Activated CD8-positive, alpha-beta memory T cell treated with anti-CD3 and anti-CD28 coated beads, Interleukin-2, amount 50 U/mL, for 24 hours (primary cell): Measurements from ENCODE around the gene GNAI2.
A peak's percentile ranks its signal among the peaks of the same experiment; 100 is the strongest.
"Not testable (repeated sequence)": the region's sequence is repeated elsewhere in the genome, so short reads cannot be mapped to it uniquely, and the experiment has no call there.

Experiments used
- DNase-seq: peaks from one replicate; pipeline ENCODE4 v3.0.0-alpha.2; 2020; ENCODE audit errors: extremely low read depth

The GNAI2 gene

DNA sequence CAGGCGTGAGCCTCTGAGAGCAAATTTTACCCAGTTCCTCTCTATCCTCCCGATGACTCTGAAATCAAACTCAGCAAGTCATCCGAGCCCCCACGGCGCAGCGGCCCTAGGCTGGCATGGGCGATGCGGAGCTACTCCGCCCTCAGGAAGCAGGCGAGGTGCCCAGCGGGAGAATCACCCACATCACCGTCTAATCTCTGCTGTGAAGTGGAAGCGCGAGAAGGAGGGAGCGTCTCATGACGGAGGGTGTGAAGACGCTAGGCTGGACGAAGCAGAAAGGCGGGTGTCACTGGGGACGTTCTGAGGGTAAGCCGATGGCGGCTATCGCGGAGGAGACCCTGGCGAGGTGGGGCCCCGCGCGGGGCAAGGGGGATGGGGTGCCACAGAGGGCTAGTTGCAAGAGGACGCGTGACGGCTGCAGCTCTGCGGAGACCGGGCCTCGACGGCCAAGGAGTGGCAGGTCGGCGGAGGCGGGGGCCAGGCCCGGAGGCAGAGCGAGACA, 9.1 kb upstream of the GNAI2 start:
- no peak for DNase-seq

DNA sequence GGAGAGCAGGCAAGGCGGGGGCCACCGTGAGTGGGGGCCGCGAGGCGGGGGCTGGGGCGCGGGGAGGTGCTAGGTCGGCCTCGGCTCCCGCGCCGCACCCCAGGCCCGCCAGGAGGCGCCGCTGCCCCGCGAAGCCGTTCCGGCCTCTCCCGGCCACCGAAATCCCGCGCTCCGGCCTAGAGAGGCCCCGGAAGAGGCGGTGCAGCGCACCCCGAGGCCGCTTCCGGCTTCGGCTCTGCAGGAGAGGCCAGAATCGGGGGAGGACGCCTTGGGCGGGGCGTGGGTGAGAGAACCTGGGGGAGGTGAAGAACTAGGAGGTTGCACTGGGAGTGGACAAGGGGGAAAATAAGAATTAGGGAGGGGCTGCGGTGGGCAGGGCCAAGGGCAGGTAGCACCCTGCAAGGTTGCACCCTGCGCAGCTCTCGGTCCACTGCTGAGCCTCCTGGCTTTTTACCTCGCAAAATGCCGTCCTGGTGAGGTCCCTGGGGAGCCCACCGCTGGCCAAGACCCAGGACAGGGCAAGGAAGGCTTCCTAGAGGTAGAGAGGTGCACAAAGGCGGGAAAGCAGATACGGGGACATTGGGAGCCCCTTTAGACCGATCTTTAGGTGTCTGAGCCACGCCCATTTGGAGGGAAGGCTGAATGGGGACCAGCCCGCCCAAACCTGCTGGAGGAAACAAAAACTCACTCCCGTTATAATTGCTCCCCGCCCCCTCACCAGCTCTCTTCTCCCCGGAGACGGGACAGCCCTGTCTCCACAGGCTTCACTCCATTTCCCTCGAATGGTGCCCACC, 8.4 kb upstream of the GNAI2 start:
- peak; percentile 59 for DNase-seq

- DNase-seq, result not testable (repeated sequence)
These were observed 7.7 kb upstream of the GNAI2 start for GRCh38 chr3:50228184-50228763.

DNA sequence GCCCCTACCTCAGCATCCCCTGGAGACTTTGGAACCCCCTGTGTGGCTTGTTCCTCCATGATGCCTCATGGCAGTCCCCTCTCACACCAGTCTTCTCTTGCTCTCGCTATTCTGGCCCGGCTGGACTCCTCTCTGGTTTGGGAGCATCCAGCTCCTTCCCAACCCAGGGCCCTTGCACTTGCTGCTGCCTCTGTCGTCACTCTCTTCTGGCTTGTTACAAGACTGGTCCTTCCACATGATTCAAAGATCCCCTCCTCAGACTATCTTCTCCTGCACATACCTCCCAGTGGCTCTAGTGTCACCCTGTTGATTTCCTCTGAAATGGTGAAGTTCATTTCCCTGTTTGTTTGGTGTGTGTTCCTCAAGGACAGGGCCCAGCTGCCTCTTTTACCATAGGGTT, 6.5 kb upstream of the GNAI2 start:
- no peak for DNase-seq

- DNase-seq, result no peak
These were observed 5.8 kb upstream of the GNAI2 start for GRCh38 chr3:50230104-50230793.

DNA sequence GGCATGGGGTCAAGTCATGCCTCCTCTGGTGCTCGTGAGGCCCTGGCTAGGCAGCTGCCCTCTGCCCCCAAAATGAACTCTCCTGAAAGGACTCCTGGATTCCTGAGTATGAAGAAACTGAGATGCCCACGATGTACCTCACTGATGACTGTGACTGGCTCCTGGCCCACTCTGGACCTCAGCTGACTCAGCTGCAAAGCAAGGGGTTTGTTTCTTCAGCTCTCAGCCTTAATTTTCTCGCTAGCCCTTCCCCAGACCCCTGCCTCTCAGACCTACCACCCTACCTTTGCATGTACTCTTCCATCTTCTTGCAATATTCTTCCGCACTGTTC, 5.2 kb upstream of the GNAI2 start:
- no peak for DNase-seq

- no peak for DNase-seq
These were observed 4.4 kb upstream of the GNAI2 start for GRCh38 chr3:50231581-50231980.

- no peak for DNase-seq
These were observed 3.7 kb upstream of the GNAI2 start for GRCh38 chr3:50232303-50232702.

GRCh38 chr3:50233176-50233575, 2.8 kb upstream of the GNAI2 start:
- no peak for DNase-seq

- DNase-seq, result no peak
These were observed 604 bp downstream of the GNAI2 start for GRCh38 chr3:50236484-50237132.

DNA sequence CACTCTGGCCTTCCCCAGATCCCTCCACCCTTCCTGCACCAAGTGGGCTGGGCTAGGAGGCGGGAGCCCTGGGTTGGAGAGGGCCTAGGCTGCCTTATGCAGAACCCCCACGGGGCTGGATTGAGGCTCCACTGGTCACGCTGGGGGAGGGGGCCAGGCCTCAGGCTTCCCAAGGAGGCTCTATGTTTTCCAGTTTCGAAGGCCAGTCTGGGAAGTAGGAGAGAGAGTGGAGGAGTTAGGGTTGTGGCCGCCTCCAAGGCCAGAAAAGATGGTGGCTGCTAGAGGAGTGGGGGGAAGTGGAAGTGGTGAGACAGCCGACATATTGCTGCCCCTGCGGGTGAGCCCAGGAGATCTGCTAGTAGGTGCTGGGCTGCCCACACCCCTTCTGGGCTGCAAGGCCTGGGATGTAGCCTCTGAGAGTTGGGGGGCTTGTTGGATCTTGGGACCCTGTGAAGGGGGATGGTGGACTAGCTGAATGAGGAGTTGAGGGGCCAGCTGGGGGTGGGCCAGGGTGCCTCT, 1.2 kb downstream of the GNAI2 start:
- no peak for DNase-seq

DNA sequence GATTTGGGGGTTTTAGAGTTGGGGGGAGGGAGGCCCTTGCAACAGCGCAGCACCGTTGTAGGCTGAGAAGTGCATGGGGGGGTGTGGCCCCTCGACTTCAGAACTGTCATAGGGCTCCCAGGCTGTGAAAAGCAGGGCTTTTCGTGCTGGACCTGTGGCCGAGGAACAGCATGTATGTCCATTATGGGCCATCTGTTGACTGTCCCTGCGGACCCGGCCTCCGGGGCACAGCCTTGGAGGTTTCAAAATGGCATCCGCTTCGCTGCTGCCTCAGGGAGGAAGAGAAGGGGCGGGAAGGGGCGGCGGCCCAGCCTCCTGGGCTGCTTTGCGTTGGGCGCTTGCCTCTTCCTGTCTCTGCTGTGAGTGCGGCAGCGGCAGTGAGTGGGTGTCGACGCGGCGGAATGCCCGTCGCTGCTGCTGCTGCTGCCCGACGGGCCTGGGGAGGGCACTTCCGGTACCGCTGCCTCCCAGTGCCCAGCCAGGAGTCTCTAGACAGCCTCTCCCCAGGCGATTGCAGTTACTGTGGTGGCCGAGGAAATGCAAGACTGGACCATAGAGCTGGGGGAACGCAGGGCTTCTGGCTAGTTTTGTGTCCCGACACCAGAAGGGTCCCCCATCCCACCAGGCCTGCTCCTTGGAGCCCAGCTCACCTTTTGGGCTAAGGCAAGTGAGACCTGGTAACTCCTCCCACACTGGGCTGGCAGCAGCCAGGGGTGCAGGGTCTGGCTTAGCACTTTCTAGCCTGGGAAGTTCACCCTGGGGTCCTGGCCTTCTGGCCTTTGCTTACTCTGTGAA, 1.9 kb downstream of the GNAI2 start:
- DNase-seq, result peak; percentile 57

DNA sequence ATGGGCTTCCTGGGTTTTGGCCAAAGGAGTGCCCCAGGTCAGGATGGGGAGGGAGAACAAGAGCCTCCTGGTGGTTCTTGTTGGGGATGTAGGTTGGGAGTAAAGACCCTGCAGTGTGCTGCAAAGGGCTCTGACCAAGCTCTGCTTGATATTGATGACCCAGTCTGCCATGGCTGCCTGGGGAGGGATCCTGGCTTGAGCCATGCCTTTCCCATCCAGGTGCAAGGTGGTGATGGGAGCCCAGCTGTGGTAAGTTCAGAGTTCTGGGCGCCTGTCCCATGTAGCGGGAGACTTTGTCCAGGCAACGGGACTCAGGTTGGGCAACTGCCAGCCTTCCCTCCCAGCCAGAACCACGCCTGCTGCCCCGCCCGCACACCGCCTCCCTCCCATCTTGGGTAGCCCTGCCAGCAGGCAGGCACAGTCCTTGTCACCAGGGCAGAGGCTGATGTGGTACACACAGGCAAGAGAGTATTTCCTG, 2.6 kb downstream of the GNAI2 start:
- DNase-seq, result no peak

DNA sequence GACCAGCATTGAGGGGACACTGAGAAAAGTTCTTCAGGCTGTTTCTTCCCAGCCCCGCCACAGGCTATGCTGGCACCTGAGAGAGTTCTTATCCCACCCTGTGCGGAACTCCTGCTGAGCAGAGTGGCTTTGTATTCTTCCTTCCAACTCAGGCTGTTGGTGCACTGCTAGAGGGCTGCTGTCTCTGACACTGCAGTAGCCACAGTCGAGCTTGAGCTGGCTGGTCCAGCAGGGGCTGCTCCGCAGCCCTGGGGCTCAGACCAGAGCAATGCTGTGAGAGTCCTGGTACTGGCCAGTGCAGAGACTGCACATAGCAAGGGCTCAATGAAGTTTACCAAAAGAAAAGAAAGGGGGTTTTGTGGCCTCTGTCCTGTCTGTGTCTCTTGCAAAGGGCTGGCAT, 3.6 kb downstream of the GNAI2 start:
- no peak for DNase-seq

DNA sequence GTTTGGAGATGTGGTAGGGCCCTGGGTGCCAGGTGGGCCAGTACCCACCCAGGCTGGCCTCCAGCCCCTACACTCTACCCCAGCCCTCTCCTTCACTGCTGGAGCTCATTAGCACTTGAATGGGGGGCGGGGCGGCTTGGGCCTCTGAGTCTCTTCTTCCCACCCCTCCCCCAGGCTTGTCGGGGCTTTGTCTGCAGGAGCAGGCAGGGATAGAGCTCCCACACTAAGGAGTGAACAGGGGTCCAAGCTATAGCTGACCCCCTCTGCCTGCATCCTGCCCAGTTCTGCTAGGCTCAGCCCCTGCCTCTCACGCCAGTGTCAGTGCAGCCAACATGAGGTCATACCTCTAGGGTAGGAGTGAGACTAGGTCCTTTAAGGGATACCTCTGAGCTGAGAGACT, 5.2 kb downstream of the GNAI2 start:
- DNase-seq, result no peak

DNA sequence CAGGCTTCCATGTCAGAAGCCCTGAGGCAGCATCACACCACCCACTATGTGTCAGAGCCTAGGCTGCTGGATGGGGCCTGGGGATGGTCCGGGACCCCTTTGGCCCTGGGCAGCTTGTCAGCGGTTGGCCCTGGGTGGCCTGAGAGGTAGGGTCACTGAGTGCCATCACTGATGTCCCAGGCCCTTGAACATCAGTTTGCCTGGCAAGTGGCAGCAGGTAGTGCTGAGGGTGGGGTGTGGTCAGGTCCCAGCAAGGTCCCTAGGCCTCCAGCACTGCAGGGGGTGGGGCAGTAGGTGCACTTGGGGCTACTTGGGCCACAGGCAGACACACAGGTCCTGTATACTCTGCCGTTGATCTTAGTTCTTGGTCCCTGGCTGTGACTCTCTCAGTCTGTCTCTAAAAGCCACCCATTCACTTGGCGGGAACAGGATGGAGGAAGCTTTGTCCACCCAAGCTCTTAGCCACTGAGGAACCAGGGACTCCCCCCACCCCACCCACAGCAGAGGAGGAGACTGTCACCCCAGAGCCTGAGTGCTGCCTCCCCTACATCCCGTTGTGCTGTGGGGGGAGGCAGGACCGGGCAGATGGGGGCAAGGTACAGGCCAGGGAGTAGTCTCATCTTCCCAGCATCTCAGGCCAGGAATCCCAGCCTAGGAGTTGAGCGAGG, 5.8 kb downstream of the GNAI2 start:
- no peak for DNase-seq

DNA sequence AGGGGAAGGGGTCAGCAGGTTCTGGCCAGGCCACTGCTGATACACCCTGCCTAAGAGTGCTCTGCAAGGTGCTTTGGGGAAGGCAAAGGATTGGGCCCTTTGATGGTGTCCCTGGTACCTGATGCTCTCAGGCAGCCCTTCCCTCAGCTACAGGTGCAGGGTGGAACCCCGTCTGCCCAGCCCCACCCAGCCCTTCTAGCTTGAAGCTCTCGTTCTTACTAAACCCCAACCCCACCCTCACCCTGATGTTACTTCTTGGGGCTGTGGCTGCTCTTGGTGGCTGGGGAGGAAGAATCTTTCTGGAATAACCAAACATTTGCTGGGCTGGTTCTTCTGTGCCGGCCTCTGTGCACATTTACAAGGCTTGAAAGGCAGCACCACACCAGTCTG, 6.4 kb downstream of the GNAI2 start:
- DNase-seq, result no peak

DNA sequence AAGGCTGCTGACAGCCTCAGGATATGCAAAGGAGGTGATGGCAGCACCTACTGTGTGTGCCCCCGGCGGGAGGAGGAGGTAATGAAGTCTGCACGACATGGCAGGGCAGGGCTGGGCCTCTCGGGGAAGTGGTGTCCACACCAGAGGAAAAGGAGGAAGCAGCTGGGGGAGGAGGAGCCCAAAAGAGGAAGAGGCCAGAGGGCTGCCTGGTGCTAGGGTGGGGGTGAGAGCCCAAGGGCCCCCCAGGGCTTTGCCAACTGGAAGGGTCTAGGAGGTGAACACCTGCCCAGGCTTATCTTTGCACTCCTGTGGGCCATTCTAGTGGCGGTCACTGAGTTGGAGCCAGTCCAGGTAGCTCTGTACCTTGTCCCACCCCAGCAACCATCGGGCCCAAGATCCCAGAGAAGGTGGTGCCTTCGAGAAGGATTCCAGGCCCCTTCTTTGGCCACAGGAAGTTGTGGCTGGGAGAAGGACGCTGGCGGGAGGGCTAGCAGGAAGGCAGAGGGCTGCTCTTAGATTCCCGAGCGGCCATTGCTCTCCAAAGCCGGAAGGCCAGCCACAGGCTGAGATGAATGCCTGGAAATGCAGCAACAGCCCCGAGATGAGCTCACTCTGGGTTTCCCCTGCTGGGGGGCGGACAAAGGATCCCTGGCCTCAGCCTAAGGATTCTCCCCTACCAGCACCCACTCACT, 7.0 kb downstream of the GNAI2 start:
- DNase-seq, result no peak

- no peak for DNase-seq
These were observed 7.5 kb downstream of the GNAI2 start for GRCh38 chr3:50243543-50243895.

GRCh38 chr3:50244813-50245212, 8.8 kb downstream of the GNAI2 start:
- DNase-seq, result not testable (repeated sequence)
